MM.1S (cell line): Measurements from ENCODE around the gene TSPAN7.

ENCODE experiments used
- DNase-seq: peaks from one replicate; pipeline ENCODE4 v3.0.0-alpha.2; 2015
- H2AFZ ChIP-seq: fragments of 300-600 bp; sonication (generic); 2 replicates; pipeline ENCODE4 v1.6.0; 2016; ENCODE audit warnings: antibody characterized with exemption, low read length
- H3F3A ChIP-seq: fragments of 300-600 bp; sonication (generic); 2 replicates; pipeline ENCODE4 v1.6.1; 2016; ENCODE audit warnings: mild to moderate bottlenecking, antibody characterized with exemption, low read length, moderate library complexity, mixed read lengths; ENCODE audit not compliant: insufficient read depth
- H3K27ac ChIP-seq: fragments of 300-600 bp; sonication (generic); 2 replicates; pipeline ENCODE4 v1.5.1; 2016; ENCODE audit warnings: mild to moderate bottlenecking, low read length
- H3K27me3 ChIP-seq: fragments of 300-600 bp; sonication (generic); replicated peaks from 2 replicates; pipeline ENCODE4 v1.6.0; 2016; ENCODE audit warnings: low read length; ENCODE audit not compliant: insufficient read depth
- H3K36me3 ChIP-seq: fragments of 300-600 bp; sonication (generic); replicated peaks from 2 replicates; pipeline ENCODE4 v1.6.1; 2016; ENCODE audit warnings: mild to moderate bottlenecking, low read length, mixed read lengths; ENCODE audit not compliant: insufficient read depth
- H3K4me1 ChIP-seq: fragments of 300-600 bp; sonication (generic); 2 replicates; pipeline ENCODE4 v1.6.1; 2016; ENCODE audit warnings: low read length, mixed read lengths
- H3K4me2 ChIP-seq: fragments of 300-600 bp; sonication (generic); 2 replicates; pipeline ENCODE4 v1.6.0; 2016; ENCODE audit warnings: low read depth, low read length
- H3K4me3 ChIP-seq: fragments of 300-600 bp; sonication (generic); 2 replicates; pipeline ENCODE4 v1.5.1; 2016; ENCODE audit warnings: low read length, mixed read lengths
- H3K79me2 ChIP-seq: fragments of 300-600 bp; sonication (generic); 2 replicates; pipeline ENCODE4 v1.6.1; 2016; ENCODE audit warnings: mixed run types, low read length, mixed read lengths
- H3K9ac ChIP-seq: fragments of 300-600 bp; sonication (generic); 2 replicates; pipeline ENCODE4 v1.6.1; 2016; ENCODE audit warnings: low read length, mixed read lengths
- H3K9me2 ChIP-seq: fragments of 300-600 bp; sonication (generic); replicated peaks from 2 replicates; pipeline ENCODE4 v1.6.1; 2016; ENCODE audit warnings: mild to moderate bottlenecking, low read length, mixed read lengths; ENCODE audit not compliant: insufficient read depth
- H3K9me3 ChIP-seq: fragments of 300-600 bp; sonication (generic); replicated peaks from 2 replicates; pipeline ENCODE4 v1.6.1; 2016; ENCODE audit warnings: mild to moderate bottlenecking, low read length, mixed read lengths; ENCODE audit not compliant: insufficient read depth
- H4K20me1 ChIP-seq: fragments of 300-600 bp; sonication (generic); 2 replicates; pipeline ENCODE4 v1.6.1; 2016; ENCODE audit warnings: mild to moderate bottlenecking, low read length, moderate library complexity, mixed read lengths; ENCODE audit not compliant: insufficient read depth
- CTCF ChIP-seq: fragments of 300-600 bp; sonication (generic); IDR thresholded peaks from 2 replicates; pipeline ENCODE4 v1.5.1; 2016; ENCODE audit warnings: antibody characterized with exemption, low read length, mixed read lengths
- EZH2 ChIP-seq: fragments of 300-600 bp; sonication (generic); optimal IDR thresholded peaks from 2 replicates; pipeline ENCODE3; 2017; ENCODE audit warnings: low read depth, mild to moderate bottlenecking, antibody characterized with exemption, low read length, mixed read lengths
- EZH2phosphoT487 ChIP-seq: fragments of 300-600 bp; sonication (generic); IDR thresholded peaks from 2 replicates; pipeline ENCODE4 v1.6.1; 2018; ENCODE audit warnings: antibody characterized with exemption, low read length

TSPAN7 gene

GRCh38 chrX:38652934-38653442 lies 91.6 kb downstream of the TSPAN7 start:
- Histone ChIP-seq H3K4me2 (no peak overlapping the region; the same call in 1 of the 2 replicates), H2AFZ (no peak overlapping the region), H4K20me1 (no peaks in the 10 kb centered on the region), H3K9ac (peak overlapping the region; percentile 8; the same call in 1 of the 2 replicates), H3K27ac (peak overlapping the region; percentile 80), H3K4me3 (no peak overlapping the region), H3K79me2 (no peaks in the 10 kb centered on the region), H3K27me3 (no peaks in the 10 kb centered on the region), H3K4me1 (peaks cover 46% of the 10 kb centered on the region), H3K9me2 (no peaks in the 10 kb centered on the region), H3K9me3 (no peaks in the 10 kb centered on the region), H3F3A (peaks cover 16% of the 10 kb centered on the region), H3K36me3 (no peaks in the 10 kb centered on the region)
- TF ChIP-seq EZH2phosphoT487 (no peak), EZH2 (no peak), CTCF (no peak)
- peak; percentile 69 for DNase-seq

- H3K9me3 ChIP-seq = no peaks in the 10 kb centered on the region
- DNase-seq = peak; percentile 24
- peak overlapping the region; percentile 80; the same call in 1 of the 2 replicates for H3K27ac ChIP-seq
- no peak overlapping the region for H3K4me2 ChIP-seq
- no peak overlapping the region for H2AFZ ChIP-seq
- TF ChIP-seq EZH2phosphoT487 (no peak), CTCF (peak; percentile 56)
- no peaks in the 10 kb centered on the region for H3K9me2 ChIP-seq
- H3K79me2 ChIP-seq = no peaks in the 10 kb centered on the region
- H3F3A ChIP-seq = peaks cover 16% of the 10 kb centered on the region
- H4K20me1 ChIP-seq = no peaks in the 10 kb centered on the region
- H3K4me1 ChIP-seq = peaks cover 50% of the 10 kb centered on the region
- no peaks in the 10 kb centered on the region for H3K27me3 ChIP-seq
- no peak overlapping the region for H3K4me3 ChIP-seq
- no peaks in the 10 kb centered on the region for H3K36me3 ChIP-seq
- H3K9ac ChIP-seq = no peak overlapping the region
Observed at GRCh38 chrX:38654302-38654701, 93.0 kb downstream of the TSPAN7 start.

- Histone ChIP-seq H3K79me2 (no peaks in the 10 kb centered on the region), H3K4me3 (no peak overlapping the region), H3K4me1 (peaks cover 64% of the 10 kb centered on the region), H3K9me2 (no peaks in the 10 kb centered on the region), H3K27me3 (no peaks in the 10 kb centered on the region), H3K4me2 (no peak overlapping the region), H3F3A (peaks cover 16% of the 10 kb centered on the region), H4K20me1 (no peaks in the 10 kb centered on the region), H3K36me3 (no peaks in the 10 kb centered on the region), H3K27ac (no peak overlapping the region), H3K9me3 (no peaks in the 10 kb centered on the region), H2AFZ (no peak overlapping the region), H3K9ac (no peak overlapping the region)
- DNase-seq = no peak
- TF ChIP-seq EZH2 = no peak
Observed at GRCh38 chrX:38656350-38656915, 95.1 kb downstream of the TSPAN7 start.

- H3K27me3 ChIP-seq = no peaks in the 10 kb centered on the region
- H3K79me2 ChIP-seq = no peaks in the 10 kb centered on the region
- no peak for TF ChIP-seq EZH2
- no peak for TF ChIP-seq EZH2phosphoT487
- TF ChIP-seq CTCF = no peak
- peaks cover 16% of the 10 kb centered on the region for H3F3A ChIP-seq
- H3K4me3 ChIP-seq = no peak overlapping the region
- no peak overlapping the region for H2AFZ ChIP-seq
- H4K20me1 ChIP-seq = no peaks in the 10 kb centered on the region
- H3K9me3 ChIP-seq = no peaks in the 10 kb centered on the region
- peaks cover 54% of the 10 kb centered on the region for H3K4me1 ChIP-seq
- H3K9me2 ChIP-seq = no peaks in the 10 kb centered on the region
- no peak for DNase-seq
- no peak overlapping the region for H3K4me2 ChIP-seq
- no peak overlapping the region for H3K9ac ChIP-seq
- no peaks in the 10 kb centered on the region for H3K36me3 ChIP-seq
- no peak overlapping the region for H3K27ac ChIP-seq
Observed at GRCh38 chrX:38657562-38657961, 96.2 kb downstream of the TSPAN7 start.
